ENCODE data around the gene TACC2.
A peak's percentile ranks its signal among the peaks of the same experiment; 100 is the strongest.
"Not testable (repeated sequence)": the region's sequence is repeated elsewhere in the genome, so short reads cannot be mapped to it uniquely, and the experiment has no call there.

TACC2 gene

GRCh38 chr10:122052701-122053100 lies 63.7 kb downstream of the TACC2 start:
- DNase-seq (ENCODE audit: insufficient read length, low spot score) (peak; percentile 21), FAIRE-seq (no peak)
- no peak for TF ChIP-seq POLR2A (IDR thresholded peaks at IDR 0.05; ENCODE audit: low read depth, low read length)

GRCh38 chr10:122053314-122053713 lies 64.4 kb downstream of the TACC2 start:
- FAIRE-seq (no peak), DNase-seq (ENCODE audit: insufficient read length, low spot score) (no peak)
- TF ChIP-seq POLR2A (IDR thresholded peaks at IDR 0.05; ENCODE audit: low read depth, low read length), result no peak

GRCh38 chr10:122054048-122055025 lies 65.4 kb downstream of the TACC2 start:
- no peak for FAIRE-seq

GRCh38 chr10:122055252-122055651 lies 66.3 kb downstream of the TACC2 start:
- no peak for DNase-seq (ENCODE audit: insufficient read length, low spot score)
- TF ChIP-seq POLR2A (IDR thresholded peaks at IDR 0.05; ENCODE audit: low read depth, low read length), result no peak
- FAIRE-seq, result no peak

More at GRCh38 chr10:122054048-122055025, 65.4 kb downstream of the TACC2 start:
- no peak for TF ChIP-seq POLR2A (IDR thresholded peaks at IDR 0.05; ENCODE audit: low read depth, low read length)
- DNase-seq (ENCODE audit: insufficient read length, low spot score), result no peak

GRCh38 chr10:122056431-122057094 lies 67.6 kb downstream of the TACC2 start:
- DNase-seq (ENCODE audit: insufficient read length, low spot score) (no peak), FAIRE-seq (peak; percentile 50)
- TF ChIP-seq POLR2A (IDR thresholded peaks at IDR 0.05; ENCODE audit: low read depth, low read length), result no peak

GRCh38 chr10:122057841-122058413 lies 69.0 kb downstream of the TACC2 start:
- no peak for TF ChIP-seq POLR2A (IDR thresholded peaks at IDR 0.05; ENCODE audit: low read depth, low read length)
- FAIRE-seq, result no peak
- no peak for DNase-seq (ENCODE audit: insufficient read length, low spot score)

- FAIRE-seq, result no peak
- no peak for DNase-seq (ENCODE audit: insufficient read length, low spot score)
- TF ChIP-seq POLR2A (IDR thresholded peaks at IDR 0.05; ENCODE audit: low read depth, low read length), result no peak
Measured at GRCh38 chr10:122060250-122060649, 71.3 kb downstream of the TACC2 start.

- DNase-seq (ENCODE audit: insufficient read length, low spot score) (peak; percentile 61), FAIRE-seq (peak; percentile 92)
- no peak for TF ChIP-seq POLR2A (IDR thresholded peaks at IDR 0.05; ENCODE audit: low read depth, low read length)
Measured at GRCh38 chr10:122062831-122063674, 74.1 kb downstream of the TACC2 start.

- FAIRE-seq; DNase-seq (ENCODE audit: insufficient read length, low spot score): not testable (repeated sequence)
Measured at GRCh38 chr10:122066337-122066939, 77.5 kb downstream of the TACC2 start.

GRCh38 chr10:122068844-122069243 lies 79.9 kb downstream of the TACC2 start:
- FAIRE-seq (no peak), DNase-seq (ENCODE audit: insufficient read length, low spot score) (no peak)
- no peak for TF ChIP-seq POLR2A (IDR thresholded peaks at IDR 0.05; ENCODE audit: low read depth, low read length)

GRCh38 chr10:122072491-122072890 lies 83.5 kb downstream of the TACC2 start:
- TF ChIP-seq POLR2A (IDR thresholded peaks at IDR 0.05; ENCODE audit: low read depth, low read length), result no peak
- DNase-seq (ENCODE audit: insufficient read length, low spot score), result no peak
- no peak for FAIRE-seq

- no peak for TF ChIP-seq POLR2A (IDR thresholded peaks at IDR 0.05; ENCODE audit: low read depth, low read length)
- no peak for DNase-seq (ENCODE audit: insufficient read length, low spot score)
- no peak for FAIRE-seq
Measured at GRCh38 chr10:122073508-122073907, 84.5 kb downstream of the TACC2 start.

GRCh38 chr10:122075171-122075570 lies 86.2 kb downstream of the TACC2 start:
- DNase-seq (ENCODE audit: insufficient read length, low spot score) (no peak), FAIRE-seq (no peak)
- TF ChIP-seq POLR2A (IDR thresholded peaks at IDR 0.05; ENCODE audit: low read depth, low read length), result no peak

GRCh38 chr10:122075876-122076275 lies 86.9 kb downstream of the TACC2 start:
- FAIRE-seq; DNase-seq (ENCODE audit: insufficient read length, low spot score): not testable (repeated sequence)

Data from H54 (cell line).